Measurements from ENCODE around the gene RABGGTA.
A peak's percentile ranks its signal among the peaks of the same experiment; 100 is the strongest.
"Not testable (repeated sequence)": the region's sequence is repeated elsewhere in the genome, so short reads cannot be mapped to it uniquely, and the experiment has no call there.

The RABGGTA gene

DNA sequence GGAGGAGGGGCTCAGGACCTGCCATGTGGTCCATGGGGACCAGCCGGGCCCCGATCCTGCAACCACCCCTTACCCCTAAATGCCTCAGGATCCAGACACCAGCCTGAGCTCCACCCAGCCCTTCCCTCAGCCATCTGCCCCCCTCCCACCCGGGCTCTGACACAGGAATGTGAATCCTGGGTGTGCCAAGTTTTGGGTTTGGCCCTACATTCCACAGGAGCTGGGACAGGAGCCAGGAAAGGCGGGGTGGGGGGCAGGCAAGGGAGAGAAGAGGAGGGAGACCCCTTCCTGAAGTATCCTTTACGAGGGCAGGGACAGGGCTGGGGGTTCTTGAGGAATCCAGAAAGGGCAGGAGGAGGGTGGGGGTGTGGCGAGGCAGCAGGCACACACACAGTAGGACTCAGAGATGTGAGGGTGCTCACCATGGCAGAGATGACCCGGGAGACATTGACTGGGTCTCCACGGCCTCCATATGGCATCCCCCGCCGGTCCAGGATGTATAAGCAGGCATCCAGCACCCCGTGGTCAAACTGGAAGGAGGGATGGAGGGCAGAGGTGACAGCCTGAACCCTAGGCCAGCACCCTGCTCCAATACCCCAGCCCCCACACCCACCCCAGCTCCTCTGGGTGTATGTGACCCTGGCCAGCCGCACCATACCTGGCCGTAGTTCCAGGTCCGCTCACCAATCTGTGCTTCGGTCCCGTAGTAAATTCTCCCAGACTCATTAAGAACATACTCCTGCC, 11.9 kb downstream of the RABGGTA start:
- DNase-seq: no peak

DNA sequence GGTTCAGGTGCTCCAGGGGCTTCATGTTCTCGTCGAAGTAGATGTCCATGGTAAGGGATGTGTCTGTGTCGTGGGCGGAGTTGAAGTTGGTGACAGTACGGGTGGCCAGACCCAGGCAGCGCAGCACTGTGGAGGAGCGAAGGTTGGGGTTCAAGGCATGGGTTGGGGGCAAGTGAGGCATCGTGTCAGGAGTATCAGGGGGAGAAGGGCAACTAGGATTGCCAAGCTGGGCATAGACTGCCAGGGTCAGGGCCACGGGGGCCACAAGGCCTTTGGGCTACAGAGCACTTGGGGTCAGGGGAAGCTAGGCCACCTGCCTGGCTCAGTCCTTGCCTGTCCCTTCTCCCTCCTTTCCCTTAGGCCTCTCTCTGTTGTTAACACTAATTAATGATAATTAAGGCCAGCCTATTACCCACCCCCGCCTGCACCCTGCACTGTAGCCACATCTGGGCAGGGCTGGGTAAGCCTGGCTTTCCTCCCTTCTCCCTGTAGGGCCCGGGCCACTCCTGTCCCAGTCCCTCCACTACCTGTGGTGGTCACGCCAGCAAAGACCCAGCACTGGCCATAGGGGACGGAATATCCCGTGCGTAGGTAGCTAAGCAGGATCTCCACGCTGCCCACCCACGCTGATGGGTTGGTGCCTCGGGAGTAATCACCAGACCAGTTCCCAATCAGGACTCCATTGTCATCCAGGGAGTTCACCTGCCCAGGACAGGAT, 12.7 kb downstream of the RABGGTA start:
- DNase-seq: no peak

DNA sequence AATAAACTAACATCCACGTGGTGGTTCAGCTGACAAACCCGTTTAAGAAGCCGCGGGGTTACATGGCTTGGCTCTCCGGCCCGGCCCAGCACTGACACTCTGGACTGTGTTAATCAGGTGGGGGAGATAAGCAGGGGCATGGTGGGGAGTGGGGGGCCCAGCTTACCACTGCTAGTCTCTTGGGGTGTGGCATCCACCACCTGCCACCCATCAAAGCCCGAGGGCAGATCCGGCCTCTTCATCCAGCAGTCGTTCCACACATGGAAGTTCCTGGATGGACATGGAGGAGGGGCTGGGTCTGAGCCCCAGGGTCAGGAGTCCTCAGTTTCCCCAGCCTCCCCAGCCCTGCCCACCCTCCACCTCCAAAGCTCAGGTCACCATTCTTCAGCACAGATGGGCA, 13.3 kb downstream of the RABGGTA start:
- DNase-seq: no peak

DNA sequence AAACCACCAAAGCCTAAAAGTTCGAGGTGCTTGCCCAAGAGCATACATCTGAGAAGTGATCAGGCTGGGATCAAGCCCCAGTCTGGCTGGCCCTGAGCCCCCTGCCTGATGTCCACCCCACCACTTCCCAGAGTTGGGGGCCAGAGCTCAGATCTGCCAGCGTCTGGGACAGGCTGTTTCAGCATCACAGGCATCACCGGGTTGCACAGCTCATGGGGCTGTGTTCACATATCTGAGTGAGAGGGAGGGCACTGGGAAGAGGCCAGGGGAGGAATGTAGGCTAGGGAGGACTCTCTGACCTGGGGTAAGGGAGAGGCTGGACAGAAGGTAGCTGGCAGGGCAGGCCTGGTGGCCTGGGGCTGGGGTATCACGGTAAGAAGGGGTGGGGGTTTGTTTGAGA, 14.4 kb downstream of the RABGGTA start:
- DNase-seq: no peak

DNA sequence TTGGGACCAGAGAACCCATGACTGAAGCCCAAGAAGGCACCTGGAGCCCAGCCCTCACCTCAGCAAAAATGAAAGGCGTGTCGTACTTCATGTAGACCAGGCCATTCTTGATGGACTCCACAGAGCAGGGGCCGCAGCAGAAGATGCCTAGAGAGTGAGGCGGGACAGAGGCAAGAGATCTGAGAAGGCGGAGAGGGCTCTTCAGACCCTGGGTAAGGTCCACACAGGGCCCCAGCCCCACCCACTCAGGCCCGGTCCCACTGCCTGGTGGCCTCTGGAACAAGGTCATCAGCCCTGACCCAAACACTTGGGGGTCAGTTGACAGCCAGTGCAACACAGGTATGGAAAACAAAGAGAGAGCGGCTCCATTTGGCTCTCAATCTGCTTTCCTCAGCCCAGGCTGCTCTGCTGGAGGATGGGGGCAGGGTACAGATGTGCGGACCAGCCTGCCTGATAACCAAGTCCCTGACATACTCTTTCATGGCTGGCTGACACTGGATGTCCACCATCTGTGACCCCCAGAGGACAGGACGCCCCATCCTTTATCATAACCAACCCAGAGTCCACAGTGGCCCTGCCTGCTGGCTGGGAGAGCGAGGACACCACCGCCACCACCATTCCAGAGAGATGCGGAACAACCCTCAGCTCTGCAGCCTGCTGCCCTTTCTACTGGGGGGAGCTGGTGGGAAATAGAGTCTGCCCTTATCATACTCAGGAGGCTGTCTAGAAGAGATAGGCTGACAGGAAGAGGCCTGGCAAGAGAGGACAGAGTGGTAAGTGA, 15.3 kb downstream of the RABGGTA start:
- DNase-seq: no peak

DNA sequence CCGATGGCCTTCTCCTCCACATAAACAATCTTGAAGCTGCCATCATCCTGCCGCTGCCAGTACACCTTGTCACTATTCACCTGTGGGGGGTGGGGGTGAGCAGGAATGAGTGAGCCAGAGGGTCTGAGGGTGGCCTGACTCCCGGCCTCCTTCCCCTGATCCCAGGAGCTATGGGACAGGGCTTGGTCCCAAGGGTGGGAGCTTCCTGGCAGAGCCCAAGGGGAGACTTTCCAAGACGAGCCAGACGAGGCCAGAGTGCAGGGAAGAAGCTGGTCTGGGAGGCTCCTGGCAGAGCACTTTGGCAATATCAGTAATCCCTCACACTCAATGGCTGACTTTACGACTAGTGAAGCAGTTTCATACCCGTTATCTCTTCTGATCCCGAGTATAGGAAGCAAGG, 16.0 kb downstream of the RABGGTA start:
- DNase-seq: no peak

DNA sequence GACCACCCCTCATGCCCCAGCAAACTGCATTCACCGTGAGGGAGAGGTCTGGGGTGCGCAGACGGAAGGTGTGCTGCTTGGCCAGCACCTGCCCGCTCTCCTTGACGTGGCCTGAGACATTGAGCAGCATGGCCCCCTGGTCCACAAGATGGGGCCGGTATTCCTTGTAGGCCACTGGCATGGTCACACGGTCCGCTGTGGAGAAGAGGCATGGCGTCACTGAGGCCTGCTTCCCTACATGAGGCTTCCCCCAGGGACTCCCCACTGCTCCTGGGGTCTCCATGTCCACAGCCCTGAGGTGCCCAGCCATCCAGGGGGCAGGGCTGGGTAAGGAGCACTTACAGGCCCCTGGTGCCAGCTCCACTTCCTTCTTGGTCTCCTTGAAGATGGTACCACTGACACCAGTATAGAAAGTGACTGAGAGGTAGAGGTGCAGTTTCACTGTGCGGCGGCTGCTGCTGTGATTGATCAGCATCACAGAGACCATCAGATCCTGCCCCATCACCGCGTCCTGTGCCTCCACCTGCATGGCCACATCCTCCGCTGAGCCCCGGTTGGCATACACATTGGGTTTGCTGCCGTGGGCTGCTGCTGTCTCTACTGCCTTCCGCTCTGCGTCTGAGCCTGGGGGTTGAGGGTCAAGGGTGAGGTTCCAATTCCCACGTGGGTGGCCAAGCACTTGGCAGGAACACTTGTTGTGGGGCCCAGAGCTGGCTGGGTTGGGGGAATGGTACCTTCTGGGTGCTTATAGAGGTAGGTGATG, 16.6 kb downstream of the RABGGTA start:
- DNase-seq: no peak

DNA sequence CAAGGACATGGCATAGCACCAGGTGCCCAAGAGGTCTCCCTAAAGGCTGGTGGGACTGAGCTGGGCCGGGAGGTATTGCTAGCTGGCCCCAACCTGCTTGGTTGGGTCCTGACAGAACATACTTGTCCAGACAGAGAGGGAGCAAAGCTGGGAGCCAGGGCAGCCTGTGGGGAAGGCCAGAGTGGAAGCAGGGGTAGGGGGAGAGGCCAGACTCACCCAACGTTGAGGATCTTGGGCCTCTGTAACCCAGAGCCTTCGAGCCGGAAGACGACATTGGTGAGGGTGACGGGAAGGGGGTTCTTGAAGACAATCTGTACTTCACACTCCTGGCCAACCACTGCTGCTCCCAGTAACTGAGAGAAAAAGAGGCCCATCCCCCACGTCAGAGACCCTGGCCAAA, 17.5 kb downstream of the RABGGTA start:
- DNase-seq: no peak

DNA sequence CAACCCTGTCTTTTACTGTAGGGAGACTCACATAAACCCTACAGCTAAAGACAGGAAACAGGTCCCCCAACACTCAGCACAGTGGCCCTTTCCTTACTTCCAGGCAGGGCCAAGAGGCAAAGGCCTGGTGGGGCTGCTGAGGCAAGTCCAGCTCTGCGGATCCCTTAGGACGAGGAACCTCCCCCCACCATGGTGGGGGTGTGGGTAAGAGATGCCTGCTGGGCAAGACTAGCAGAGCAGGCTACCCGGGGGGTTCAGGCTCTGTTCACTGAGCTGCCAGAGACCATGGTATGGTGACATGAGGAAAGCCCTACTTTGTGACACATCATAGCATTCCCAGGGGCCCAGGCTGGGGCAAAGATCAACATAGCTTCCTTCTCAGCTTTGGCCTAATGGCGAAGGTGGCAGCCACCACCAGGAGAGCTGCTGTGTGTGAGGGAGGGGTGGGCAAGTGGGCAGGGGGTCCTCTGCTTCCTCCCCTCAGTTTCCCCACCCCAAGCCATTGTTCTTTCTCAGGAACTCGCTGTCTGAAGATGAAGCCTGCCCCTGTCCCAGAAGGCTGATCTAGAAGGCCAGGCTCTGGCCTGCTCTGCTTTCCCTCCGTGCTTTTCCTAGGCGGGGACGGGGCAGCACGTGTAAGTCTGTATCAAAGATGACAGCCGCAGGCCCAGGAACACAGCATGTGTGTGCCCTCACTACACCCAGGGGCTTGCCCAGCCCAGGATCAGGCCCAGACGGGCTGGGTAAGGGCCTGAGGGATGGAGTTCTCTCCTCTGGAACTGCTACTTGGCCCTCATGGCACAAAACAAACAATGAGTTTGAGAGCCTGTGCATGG, 18.9 kb downstream of the RABGGTA start:
- no peak for DNase-seq

DNA sequence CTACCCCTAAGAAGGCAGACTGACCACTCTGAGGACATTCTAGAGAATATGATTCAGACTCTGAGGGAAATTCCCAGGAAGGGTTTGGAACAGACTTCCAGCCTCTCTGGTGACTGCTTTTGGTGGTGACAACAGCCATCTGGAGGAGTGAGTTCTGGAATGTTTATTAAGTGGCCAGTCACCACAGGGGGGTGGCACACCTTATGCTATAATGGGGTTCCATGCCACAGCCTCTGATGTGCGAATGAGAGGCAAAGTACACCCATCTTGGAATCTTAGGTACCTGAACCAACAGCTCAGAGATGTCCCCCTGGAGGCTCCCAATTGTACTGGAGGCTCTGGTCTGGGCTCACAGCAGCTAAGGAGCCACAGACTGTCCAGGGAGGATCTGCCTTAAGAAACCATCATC, 19.5 kb downstream of the RABGGTA start:
- no peak for DNase-seq

DNA sequence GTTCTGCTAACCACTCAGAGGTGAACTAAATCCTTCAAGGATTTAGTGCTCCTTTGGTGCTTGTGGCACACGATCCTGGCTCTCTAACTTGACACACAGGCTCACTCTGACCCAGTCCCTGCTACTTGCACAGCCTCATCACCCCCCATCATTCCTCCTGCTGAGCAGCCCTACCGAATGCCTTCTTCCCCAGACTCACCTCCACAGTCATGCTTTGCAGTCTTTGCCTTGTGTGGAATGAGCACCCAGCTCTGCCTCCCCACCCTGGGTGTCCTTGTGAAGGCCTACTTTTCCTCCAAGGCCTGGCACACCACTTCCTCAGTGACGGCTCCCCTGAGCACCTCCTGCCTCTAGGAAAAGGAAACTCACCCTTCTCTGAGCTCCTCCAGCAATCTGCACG, 21.0 kb downstream of the RABGGTA start:
- DNase-seq: no peak

DNA sequence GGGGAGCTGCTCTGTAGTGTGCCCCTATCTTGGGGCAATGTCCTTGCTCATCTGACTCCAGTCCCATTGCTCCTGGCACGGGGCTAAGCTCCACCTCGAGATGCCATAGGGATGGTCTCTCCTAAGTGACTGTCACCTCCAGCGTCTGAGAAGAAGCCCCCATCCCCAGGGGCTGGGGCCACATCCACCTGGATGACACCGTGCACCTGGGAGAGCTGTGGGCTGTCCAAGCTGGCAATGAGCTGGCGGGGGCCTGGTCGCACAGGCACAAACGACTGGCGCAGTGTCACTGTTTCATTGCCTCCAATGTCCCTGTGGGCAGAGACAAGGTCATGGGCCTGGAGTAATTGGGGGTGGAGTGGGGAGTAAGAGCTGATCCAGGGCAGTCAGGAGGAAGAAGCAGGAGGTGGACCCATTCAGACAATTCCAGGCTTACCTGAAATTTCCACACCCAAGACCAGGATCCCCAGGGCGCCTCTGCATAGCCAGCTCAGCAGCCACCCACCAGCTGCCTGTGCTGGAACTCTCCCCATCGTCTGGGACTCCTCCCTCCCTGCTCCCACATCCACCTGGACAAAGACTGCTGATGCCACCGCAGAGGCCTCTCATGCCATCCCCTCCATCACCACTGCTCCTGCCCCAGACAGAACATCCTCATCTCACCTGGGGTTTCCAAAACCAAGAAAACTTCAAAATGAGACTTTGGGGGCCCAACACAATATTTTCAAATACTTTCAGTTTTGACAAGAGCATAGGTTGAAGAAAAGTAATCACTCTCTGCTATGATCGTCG, 22.0 kb downstream of the RABGGTA start:
- DNase-seq: no peak

DNA sequence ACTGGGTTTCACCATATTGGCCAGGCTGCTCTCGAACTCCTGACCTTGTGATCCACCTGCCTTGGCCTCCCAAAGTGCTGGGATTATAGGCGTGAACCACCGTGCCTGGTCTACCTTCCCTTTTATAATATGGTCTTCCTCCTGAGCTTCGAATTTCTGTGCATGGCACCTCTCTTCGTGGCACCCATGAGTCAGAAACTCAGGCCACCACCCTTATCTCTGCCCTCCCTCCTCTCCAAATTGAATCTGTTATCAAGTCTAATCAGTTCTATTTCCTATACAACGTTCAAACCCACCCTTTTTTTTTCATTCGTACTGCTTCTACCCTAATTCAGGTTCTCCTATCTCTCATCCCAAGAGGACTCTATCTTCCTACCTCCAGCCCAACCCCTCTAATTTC, 24.0 kb downstream of the RABGGTA start:
- no peak for DNase-seq

DNA sequence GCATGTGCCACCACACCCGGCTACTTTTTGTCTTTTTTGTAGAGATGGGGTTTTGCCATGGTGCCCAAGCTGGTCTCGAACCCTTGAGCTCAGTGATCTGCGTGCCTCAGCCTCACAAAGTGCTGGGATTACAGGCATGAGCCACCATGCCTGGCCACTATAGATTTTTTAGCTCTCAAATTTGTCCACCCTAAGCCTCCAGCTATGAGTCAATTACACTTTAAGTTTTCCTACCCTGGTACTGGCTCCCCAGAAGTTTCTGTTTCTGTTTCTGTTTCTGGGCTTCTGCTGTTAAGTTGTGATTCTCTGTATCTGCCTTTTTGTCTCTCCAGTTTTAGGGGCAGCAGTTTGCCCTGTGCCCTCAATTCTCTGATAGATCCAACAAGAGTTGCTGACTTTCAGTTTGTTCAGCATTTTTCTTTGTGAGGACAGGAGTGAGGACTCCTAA, 24.6 kb downstream of the RABGGTA start:
- no peak for DNase-seq

DNA sequence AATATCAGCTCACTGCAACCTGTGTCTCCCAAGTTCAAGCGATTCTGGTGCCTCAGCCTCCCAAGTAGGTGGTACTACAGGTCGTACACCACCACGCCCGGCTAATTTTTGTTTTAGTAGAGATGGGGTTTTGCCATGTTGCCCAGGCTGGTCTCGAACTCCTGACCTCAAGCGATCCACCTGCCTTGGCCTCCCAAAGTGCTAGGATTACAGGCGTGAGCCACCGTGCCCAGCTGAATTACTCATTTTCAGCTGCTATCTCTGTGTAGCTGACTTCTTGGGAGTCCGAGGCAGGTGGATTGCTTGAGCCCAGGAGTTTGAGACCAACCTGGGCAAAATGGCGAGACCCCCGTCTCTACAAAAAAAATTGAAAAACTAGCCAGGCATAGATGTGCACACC, 26.0 kb downstream of the RABGGTA start:
- DNase-seq: not testable (repeated sequence)

DNA sequence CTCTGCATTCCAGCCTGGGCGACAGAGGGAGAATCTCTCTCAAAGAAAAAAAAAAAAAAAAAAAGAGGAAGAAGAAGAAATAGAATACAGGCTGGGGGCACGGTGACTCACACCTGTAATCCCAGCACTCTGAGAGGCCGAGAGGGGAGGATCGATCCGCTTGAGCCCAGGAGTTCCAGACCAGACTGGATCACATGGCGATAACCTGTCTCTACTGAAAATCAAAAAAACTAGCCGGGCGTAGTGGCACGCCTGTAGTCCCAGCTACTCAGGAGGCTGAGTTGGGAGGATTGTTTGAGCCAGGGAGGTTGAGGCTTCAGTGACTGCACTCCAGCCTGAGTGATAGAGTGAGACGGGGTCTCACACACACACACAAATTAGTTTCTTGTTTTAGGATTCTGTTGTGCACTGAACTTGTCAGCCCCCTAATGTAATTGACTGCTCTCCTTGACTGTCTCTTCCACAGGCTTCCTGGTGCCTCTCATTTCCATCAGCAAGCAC, 28.0 kb downstream of the RABGGTA start:
- peak in 1 of 2 experiments; percentile 60 for DNase-seq

DNA sequence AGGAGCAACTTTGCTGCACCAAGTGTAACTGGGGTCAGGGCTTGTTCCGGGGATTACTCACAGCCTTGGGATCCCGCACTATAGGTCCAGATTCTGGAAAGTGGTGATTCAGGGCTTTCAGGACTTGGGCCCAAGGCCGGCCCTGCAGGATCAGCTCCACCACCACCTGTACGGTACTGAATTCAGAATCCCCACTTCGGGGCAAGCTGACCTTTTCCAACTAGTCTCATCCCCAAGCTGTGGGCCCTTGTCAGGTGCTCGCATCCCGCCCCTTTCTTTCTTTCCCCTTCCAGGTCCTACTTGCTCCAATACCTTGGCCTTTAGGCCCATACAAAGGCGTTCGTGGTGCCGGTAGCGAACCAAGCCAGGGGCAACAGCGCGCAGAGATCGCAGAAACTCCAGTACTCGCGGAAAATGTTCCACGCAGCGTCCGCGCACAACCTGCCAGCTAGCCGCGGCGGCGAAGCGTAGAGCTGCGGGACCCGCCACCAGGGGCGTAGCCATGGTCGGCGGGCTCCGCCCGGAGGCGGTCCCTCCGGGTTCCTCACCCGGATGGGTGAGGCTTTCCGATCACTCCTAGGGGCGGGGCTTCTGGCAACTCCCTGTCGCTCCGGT, 29.5 kb downstream of the RABGGTA start:
- peak; percentile 98 to 99 for DNase-seq

DNA sequence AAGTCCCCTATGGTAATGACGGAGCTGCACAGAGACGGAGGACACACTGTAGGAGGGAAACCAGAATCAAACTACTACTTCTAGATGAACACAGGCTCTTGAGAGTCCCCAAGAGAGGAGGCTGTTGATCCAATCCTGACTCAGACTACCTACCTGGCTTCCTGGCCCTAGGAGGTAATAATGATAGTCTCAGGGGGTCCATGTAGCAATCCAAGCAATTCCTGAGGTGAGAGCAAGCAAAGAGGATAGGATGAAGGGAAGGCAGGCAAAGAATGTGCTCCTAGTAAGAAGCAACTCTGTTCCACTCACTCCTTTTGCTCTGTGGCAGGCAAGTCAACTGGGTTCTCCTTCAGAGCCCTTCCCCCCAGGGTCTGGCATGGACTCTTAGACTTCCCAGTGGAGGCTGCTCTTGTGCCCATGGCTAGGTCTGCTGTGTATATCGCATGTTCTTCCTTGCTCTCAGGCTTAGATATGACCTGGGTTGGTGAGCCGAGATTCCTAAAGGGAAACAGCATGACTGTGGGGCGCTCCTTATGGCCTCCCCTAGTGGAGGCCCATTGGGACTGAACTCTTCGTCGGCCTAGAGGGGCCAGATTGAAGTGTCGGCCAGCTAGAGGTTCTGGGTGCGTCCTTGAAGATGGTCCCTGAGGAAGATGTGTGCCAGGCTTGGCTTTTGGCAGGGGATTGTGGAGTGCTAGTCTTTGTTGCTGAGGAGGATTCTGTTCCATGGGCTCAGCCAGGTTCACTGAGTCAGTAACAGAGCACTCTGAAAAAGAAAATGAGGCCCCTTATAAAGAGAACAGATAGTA, 31.1 kb downstream of the RABGGTA start:
- no peak for DNase-seq

DNA sequence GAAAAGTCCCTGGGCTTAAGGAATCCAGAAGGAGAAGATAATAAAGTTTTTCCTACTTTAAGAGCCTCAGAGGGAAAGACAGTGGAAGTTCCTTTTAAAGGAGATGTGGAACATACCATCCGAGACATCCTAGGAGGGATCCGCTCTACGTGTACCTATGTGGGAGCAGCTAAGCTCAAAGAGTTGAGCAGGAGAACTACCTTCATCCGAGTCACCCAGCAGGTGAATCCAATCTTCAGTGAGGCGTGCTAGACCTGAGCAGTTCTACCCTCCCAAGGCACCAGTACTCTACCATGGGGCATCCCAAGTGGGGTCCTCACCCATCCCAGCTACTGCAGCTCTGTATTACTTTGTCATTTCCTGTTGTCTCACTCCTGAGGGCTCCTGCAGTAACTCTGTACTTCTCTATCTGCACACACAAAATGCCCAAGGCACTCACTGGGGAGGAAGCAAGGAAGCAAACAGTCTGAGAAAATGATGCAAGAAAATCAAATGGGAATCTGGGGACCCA, 32.8 kb downstream of the RABGGTA start:
- DNase-seq: no peak

Data from NCI-H524 (cell line).